OCI-LY1 (cell line): Measurements from ENCODE around the gene NPAS3.

ENCODE experiments used
- CTCF ChIP-seq: fragments of 200-600 bp; sonication (generic), shearing (Covaris generic); IDR thresholded peaks from 2 replicates; pipeline ENCODE4 v1.5.1; 2017; ENCODE audit warnings: mild to moderate bottlenecking, antibody characterized with exemption, low read length, moderate library complexity, mixed read lengths
- EZH2 ChIP-seq: fragments of 200-600 bp; sonication (generic), shearing (Covaris generic); IDR thresholded peaks from 2 replicates; pipeline ENCODE4 v1.8.0; 2017; ENCODE audit warnings: borderline replicate concordance, mixed run types, mild to moderate bottlenecking, antibody characterized with exemption, low read length, moderate library complexity, mixed read lengths

DNA sequence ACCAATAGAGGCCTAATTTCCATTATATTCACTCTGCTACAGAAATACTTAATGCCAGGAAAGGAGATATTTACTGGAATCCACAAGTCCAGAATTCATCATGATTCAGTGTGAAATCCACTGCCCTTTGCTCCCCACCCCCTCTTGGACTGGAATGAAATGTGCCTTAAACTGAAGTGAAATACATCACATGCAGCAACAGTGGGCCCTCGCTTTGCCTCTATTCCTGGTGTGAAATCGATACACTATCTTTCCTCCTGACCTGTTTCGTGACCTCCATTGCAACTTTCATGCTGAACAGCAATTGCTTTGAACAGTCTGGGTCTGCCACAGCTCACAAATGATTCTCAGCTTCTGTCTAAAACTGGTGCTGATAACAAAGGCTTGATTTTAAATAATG, 100.6 kb downstream of the NPAS3 start:
- no peak for TF ChIP-seq CTCF
- TF ChIP-seq EZH2 = no peak
